GM19351 (cell line): ENCODE measurements around the gene SPESP1.
"Not testable (repeated sequence)": the region's sequence is repeated elsewhere in the genome, so short reads cannot be mapped to it uniquely, and the experiment has no call there.

Source experiments
- ATAC-seq: cut with Tn5 transposase; IDR thresholded peaks from one replicate; pipeline ENCODE4 v1.9.1; 2021; ENCODE audit warnings: mild to moderate bottlenecking, moderate library complexity; ENCODE audit not compliant: unreplicated experiment

The SPESP1 gene

DNA sequence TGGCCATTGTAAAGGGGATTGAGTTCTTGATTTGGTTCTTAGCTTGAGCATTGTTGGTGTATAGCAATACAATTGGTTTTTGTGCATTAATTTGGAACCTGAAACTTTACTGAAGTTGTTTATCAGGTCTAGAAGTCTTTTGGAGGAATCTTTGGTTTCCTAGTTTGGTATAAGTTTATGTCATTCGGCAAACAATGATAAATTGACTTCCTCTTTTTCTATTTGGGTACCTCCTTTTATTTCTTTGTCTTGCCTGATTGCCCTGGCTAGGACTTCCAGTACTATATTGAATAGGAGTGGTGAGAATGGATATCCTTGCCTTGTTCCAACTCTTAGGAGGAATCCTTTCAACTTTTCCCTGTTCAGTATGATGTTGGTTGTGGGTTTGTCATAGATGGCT lies 32.1 kb downstream of the SPESP1 start:
- no peak for ATAC-seq

DNA sequence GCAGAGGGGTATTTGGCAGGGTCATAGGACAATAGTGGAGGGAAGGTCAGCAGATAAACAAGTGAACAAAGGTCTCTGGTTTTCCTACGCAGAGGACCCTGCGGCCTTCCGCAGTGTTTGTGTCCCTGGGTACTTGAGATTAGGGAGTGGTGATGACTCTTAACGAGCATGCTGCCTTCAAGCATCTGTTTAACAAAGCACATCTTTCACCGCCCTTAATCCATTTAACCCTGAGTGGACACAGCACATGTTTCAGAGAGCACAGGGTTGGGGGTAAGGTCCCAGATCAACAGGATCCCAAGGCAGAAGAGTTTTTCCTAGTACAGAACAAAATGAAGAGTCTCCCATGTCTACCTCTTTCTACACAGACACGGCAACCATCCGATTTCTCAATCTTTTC lies 33.4 kb downstream of the SPESP1 start:
- ATAC-seq, result not testable (repeated sequence)

- ATAC-seq, result no peak
Observed at GRCh38 chr15:68966996-68967395, 36.7 kb downstream of the SPESP1 start.

DNA sequence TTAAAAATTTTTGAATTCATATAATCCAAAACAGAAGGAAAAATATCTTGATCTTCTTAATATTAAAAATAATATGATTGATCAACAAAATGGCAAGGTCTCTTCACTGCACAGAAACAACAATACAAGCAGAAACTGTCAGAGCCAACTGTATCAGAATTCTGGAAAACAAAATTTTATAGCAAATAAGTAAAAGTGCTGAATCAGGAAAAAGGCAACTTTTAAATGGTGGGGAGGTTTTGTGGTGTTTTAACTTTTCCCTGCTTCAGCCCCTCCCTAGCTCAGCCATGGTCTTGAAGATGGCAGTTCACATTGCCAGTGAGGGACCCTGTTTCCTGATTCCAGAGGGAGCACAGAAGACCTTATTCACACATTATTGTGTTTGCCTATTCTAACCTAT lies 37.6 kb downstream of the SPESP1 start:
- ATAC-seq, result no peak

DNA sequence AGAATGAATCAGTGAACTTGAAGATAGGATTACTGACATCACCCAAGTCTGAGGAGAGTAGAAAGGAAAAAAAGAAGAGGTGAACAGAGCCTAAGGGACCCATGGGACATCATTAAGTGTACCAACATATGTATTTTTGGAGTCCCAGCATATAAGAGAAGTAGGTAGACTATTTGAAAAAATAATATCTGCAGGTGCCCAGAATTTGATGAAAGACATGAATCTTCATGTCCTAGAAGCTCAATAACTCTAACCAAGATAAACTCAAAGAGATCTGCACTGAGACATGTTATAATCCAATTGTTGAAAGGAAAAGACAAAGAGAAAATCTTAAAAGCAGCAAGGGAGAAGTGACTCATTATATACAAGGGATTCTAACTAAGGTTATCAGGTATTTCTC lies 39.0 kb downstream of the SPESP1 start:
- no peak for ATAC-seq

DNA sequence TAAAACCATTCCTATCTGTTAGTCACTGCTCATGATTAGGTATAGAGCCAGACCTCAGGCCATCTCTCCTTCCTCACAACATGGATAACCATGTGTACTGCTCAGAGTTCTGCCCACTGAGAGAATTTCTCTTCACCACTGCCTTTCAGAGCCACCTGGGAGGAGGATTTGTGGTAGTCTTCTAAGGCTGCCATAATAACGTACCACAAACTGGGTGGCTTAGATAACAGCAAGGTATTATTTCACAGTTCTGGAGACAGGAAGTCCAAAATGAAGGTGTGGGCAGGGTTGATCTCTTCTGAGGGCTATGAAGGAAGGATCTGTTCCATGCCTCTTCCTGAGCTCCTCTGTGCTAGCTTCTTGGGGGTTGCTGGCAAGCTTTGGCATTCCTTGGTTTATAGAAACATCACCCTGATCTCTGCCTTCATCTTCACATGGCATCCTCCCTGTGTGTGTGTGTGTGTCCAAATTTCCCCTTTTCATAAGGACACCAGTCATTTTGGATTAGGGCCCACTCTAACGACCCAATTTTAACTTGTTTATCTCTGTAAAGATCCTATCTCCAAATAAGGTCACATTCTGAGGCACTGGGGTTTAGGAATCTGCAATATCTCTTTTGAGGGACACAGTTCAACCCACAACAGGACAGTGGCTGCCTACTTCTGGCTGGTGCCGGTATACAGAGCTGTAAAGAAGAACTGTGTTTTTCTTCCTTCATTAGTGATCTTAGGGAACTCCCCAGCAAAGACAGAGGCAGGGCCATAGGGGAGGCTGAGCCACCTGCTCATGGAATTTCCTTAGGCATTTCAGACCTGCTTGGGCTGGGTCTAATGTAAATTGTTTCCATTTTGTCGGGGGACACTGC lies 42.1 kb downstream of the SPESP1 start:
- ATAC-seq, result no peak

DNA sequence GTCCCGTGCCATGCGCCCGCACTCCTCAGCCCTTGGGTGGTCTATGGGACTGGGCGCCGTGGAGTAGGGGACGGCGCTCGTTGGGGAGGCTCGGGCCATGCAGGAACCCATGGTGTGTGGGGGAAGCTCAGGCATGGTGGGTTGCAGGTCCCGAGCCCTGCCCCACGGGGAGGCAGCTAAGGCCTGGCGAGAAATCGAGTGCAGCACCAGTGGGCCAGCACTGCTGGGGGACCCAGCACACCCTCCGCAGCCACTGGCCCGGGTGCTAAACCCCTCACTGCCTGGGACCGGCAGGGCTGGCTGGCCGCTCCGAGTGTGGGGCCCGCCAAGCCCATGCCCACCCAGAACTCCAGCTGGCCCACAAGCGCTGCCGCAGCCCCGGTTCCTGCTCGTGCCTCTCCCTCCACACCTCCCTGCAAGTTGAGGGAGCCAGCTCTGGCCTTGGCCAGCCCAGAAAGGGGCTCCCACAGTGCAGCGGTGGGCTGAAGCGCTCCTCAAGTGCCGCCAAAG lies 45.4 kb downstream of the SPESP1 start:
- ATAC-seq, result not testable (repeated sequence)

DNA sequence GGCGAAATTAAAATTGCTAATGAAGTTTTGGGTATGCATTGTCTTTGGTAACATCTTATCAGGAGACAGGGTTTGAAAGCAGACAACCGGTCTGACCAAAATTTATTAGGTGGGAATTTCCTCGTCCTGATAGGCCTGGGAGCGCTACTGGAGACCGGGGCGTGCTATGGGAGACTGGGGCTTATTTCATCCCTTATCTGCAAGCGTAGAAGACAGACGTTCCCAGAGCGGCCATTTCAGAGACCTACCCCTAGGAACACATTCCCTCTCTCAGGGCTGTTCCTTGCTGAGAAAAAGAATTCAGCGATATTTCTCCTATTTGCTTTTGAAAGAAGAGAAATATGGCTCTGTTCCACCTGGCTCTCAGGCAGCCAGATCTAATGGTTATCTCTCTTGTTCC lies 47.1 kb downstream of the SPESP1 start:
- not testable (repeated sequence) for ATAC-seq

GRCh38 chr15:68979006-68979405 lies 48.7 kb downstream of the SPESP1 start:
- ATAC-seq, result no peak

- ATAC-seq, result no peak
Observed at GRCh38 chr15:68979816-68980215, 49.5 kb downstream of the SPESP1 start.

GRCh38 chr15:68980786-68981185 lies 50.5 kb downstream of the SPESP1 start:
- ATAC-seq, result no peak

- ATAC-seq, result no peak
Observed at GRCh38 chr15:68981941-68982340, 51.6 kb downstream of the SPESP1 start.

DNA sequence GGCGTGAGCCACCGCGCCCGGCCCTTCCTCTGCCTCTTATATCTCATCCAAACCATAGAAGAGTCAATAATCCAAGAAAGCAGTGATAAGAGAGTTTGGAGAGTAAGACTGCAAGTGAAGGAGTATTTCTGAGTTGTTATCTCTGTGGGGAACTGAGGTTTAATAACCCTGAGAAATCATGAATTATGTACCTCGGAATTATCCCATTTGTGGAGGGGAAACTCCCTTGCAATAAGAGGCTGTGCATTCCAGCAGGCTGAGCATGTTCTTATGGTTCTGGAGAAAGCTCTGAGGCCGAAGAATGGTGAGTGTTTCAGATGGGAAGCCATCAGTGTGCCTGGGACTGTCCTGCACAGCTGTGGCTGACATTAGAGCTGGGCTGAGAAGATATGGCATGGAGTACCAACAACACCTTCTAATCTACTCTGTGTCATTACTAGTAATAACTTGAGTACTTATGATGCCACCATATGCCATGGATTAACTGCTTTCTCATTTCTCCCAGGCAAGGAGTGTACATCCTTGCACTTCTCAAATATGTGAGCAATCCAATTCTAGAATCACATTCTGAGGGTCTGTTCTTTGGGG lies 52.7 kb downstream of the SPESP1 start:
- no peak for ATAC-seq

DNA sequence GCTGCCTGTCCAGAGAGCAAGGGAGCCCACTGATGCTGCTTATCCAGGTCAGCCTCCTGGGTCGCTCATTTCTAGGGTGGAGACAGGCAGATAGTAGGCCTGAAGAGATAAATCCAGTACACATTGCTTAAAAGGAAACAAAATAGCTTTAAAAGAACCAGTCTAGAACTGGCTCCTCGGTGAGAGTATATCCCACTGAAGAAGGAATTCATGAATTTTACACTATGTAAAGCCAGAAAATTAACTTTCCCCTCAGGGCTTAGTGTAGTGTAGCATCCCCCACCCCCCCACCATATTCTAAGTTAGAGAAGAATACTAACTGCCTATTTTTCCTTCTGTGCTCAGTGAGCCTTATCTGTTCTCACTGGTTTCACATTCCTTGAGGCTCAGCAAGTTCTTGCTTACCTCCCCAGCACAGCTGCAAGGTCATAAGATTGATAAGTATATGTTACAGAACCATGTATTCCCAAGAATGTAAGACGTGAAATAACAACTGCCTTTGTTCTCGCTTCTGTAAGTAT lies 53.7 kb downstream of the SPESP1 start:
- ATAC-seq, result no peak

GRCh38 chr15:68984586-68984985 lies 54.3 kb downstream of the SPESP1 start:
- ATAC-seq, result no peak

DNA sequence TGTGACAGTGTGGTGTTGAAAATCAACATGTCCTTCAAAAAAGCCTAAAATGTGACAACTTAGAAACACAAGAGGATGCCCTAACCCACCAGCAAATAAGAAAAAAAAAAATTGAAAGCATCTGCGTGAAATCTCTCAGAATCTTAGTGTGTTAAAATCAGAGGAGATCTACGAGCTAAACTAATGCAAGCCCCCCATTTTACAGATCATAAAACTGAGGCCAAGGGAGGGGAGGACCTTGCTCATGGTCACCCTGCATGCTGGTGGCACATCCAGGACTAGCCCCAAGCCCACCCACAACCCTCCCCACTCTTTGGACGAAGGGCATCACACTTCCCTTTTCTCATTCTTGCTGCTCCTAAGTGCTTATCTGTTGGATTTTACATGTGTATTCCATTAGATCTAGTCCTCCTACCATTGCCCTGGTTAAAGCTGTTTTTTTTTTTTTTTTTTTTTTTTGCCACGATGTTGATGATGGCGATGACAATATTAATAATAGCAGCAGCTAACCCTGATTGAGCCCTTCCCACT lies 55.1 kb downstream of the SPESP1 start:
- no peak for ATAC-seq

DNA sequence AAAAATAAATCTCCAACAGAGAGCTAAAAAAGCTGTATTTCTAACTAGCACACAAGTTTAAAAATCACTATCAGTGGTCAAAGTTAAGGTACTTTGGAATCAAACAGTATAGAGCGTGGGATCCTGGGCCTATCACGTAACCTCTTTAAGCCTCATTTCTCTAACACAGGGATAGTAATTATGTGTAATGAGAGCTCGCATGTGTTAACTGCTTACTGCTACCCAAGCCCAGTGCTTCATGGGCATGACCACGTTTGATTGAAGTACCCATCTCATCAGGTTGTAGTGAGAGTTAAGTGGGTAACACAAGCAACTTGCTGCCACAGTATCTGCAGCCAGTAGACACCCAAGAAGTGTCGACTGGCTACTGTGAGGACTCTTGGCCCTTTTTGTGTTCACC lies 56.0 kb downstream of the SPESP1 start:
- ATAC-seq, result no peak

- ATAC-seq, result no peak
Observed at GRCh38 chr15:68987120-68987519, 56.8 kb downstream of the SPESP1 start.

DNA sequence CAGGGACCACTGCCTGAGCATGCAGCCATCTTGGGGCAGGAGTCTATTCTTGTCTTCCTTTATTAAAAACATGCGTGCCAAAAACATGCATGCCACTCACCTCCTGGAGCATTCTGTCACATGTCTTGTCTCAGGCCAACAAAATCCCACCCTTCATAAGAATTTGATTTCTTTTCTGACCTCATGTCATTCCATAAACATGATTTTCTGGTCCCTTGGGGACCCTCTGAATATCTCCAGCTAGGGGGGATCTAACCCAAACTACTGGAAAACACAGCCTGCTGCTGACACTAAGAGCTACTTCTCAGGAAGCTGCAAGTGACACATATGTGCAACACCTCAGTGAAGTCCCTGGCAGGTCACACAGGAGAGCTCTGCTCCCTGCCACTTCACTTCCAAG lies 57.4 kb downstream of the SPESP1 start:
- no peak for ATAC-seq

- no peak for ATAC-seq
Observed at GRCh38 chr15:68989541-68990230, 59.4 kb downstream of the SPESP1 start.
